ENCODE data around the gene DLD.
A peak's percentile ranks its signal among the peaks of the same experiment; 100 is the strongest.
"Not testable (repeated sequence)": the region's sequence is repeated elsewhere in the genome, so short reads cannot be mapped to it uniquely, and the experiment has no call there.

Gene DLD, protein sequence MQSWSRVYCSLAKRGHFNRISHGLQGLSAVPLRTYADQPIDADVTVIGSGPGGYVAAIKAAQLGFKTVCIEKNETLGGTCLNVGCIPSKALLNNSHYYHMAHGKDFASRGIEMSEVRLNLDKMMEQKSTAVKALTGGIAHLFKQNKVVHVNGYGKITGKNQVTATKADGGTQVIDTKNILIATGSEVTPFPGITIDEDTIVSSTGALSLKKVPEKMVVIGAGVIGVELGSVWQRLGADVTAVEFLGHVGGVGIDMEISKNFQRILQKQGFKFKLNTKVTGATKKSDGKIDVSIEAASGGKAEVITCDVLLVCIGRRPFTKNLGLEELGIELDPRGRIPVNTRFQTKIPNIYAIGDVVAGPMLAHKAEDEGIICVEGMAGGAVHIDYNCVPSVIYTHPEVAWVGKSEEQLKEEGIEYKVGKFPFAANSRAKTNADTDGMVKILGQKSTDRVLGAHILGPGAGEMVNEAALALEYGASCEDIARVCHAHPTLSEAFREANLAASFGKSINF

DNA sequence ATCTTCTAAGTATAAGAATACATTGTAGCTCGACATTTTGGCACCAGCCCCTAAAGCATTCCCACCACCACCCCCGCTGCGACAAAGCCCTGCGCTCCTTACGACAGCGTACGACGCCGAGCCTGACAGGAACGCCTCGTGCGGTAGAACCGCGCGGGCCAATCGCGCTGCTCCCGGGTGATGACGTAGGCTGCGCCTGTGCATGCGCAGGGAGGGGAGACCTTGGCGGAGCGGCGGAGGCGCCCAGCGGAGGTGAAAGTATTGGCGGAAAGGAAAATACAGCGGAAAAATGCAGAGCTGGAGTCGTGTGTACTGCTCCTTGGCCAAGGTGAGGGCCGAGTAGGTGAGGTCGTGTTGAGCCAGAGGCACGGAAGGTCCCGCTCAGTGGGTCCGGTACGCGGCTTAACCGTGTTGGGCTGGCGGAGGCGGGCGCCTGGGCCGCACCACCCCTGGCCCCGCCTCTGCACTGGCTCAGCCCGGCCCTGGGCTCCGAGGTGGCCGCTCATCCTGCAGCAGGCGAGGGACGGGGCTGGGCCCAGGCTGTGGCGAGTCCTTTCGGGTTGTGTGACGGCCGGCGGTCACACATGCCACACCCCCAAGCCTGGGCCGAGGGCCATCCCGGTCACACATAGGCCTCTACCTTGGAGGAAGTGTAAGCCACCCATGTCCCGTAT lies at the start of gene DLD:
TSS of gene DLD (plus strand) at position 222 of the 674 bp plus-strand sequence. CDS start at position 290, 68 bp downstream.
- DNase-seq, result peak; percentile 97

DNA sequence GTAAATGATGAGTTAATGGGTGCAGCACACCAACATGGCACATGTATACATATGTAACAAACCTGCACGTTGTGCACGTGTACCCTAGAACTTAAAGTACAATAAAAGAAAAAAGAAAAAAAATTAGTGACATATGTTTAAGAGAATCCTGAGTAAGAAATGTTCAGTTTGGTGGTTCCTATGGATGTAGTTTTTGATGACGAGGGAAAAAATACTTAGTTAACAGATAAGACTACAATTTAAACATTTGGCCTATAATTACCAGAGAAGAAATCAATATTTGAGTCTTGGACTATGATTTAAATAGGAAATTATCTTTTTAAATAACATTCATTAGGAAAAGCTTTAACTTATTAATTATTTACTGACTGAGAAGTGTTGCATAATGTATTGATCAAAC lies 48.8 kb upstream of the DLD start:
- no peak for DNase-seq

DNA sequence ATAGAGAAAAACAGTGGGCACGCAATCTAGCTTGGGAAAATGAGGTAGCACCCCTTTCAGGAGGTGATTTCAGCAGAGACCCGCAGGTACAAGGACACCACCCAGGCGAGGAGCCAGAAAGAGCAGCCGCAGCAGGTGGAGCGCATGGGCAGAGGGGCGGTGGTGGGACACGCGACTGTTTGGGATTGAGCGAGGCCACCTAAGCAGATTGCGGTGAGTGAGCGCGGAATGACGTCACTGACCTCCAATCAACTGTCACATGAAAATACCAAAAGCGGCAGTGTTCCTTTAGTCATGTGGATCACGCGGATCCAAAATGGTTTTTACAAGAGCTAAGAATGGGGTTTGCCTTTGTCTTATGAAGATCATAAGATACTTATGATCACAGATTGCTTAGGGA lies 47.8 kb upstream of the DLD start:
- DNase-seq, result no peak

DNA sequence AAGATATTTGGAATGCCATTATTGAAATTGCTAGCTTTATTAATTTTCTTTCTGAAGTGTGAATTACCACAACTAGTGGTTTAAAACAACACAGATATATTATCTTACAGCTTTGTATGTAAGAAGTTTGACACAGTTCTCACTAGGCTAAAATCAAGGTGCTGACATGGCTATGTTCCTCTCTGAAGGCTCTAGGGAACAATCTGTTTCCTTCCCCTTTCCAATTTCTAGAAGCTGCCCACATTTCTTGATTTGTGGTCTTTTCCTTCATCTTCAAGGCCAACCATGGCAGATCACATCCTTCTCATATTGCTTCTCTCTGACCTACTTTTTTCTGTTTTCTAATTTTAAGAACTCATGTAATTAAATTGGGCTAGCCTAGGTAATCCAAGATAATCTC lies 44.7 kb upstream of the DLD start:
- DNase-seq, result no peak

DNA sequence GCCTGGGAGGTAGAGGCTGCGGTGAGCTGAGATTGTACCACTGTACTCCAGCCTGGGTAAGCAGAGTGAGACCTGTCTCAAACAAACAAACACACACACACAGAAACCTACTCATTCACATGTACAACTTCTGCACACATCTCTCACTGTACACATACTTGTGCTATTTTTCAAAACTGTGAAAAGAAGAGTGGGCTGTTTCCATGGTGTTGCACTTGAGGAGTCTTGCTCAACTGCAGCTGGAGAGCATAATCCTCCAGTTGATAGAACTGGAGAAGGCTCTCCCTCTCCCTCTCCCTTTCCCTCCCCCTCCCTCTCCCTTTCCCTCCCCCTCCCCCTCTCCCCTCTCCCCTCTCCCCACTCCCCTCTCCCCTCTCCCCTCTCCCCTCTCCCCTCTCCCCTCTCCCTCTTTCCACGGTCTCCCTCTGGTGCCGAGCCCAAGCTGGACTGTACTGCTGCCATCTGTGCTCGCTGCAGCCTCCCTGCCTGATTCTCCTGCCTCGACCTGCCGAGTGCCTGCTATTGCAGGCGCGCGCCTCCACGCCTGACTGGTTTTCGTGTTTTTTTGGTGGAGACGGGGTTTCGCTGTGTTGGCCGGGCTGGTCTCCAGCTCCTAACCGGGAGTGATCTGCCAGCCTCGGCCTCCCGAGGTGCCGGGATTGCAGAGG lies 43.7 kb upstream of the DLD start:
- DNase-seq, result no peak

DNA sequence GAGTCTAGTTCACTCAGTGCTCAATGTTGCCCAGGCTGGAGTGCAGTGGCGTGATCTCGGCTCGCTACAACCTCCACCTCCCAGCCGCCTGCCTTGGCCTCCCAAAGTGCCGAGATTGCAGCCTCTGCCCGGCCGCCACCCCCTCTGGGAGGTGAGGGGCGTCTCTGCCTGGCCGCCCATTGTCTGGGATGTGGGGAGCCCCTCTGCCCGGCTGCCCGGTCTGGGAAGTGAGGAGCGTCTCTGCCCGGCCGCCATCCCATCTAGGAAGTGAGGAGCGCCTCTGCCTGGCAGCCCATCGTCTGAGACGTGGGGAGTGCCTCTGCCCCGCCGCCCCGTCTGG lies 43.2 kb upstream of the DLD start:
- DNase-seq, result not testable (repeated sequence)

DNA sequence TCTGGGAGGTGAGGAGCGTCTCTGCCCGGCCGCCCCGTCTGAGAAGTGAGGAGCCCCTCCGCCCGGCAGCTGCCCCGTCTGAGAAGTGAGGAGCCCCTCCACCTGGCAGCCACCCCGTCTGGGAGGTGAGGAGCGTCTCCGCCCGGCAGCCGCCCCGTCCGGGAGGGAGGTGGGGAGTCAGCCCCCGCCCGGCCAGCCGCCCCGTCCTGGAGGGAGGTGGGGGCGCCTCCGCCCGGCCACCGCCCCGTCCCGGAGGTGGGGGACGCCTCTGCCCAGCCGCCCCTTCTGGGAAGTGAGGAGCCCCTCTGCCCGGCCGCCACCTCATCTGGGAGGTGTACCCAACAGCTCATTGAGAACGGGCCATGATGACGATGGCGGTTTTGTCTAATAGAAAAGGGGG lies 42.8 kb upstream of the DLD start:
- DNase-seq, result not testable (repeated sequence)

DNA sequence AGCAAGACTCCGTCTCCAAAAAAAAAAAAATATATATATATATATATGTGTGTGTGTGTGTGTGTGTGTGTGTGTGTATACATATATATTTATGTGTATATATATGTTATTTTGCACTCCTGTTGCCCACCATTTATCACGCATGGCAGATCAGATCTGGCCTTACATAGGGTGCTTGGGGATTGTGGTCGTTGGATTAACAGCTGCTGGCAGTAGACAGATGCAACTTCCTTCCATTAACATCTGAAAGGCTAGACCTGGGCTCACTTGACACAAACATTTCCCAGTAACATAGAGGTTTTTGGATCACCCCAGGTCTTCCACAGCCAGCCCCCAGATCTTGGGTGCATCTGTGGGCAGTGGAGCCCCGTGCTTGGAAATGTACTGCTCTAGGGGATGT lies 40.8 kb upstream of the DLD start:
- DNase-seq, result no peak

DNA sequence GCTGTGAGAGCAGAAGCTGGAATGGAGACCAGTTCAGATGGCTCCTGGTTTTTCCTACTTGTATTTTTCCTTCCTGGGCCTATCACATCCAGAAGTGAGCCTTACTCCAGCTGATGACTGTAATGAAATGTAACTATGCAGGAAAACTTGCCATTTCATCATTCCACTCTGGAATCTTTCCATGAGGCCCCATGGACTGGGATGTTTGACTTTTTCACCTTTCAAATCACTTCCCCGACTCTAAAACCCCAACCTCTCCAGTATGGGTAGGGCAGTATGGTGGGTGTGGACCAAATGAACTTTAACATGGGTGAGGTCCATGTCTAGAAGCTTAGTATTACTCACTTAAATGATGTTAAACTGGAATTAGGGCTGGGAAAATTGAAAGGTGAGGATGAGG lies 40.3 kb upstream of the DLD start:
- DNase-seq, result no peak

DNA sequence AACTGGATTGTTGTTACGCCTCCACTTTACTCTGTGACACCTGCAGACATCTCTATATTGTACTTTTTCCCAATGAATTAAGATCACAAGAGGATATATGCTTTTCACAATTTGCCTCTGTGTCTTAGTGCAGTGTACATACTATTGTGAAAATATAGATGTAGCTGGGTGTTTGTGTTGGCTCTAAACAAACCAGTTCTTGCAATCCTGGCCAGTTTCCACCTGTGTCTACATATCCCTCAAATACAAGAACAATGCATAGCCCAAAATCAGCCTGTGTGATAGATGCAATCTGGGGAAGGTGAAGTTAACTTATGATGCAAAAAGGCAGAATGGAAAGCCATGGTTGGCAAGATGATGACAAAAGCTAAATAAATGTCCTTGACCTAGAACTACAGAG lies 36.5 kb upstream of the DLD start:
- no peak for DNase-seq

DNA sequence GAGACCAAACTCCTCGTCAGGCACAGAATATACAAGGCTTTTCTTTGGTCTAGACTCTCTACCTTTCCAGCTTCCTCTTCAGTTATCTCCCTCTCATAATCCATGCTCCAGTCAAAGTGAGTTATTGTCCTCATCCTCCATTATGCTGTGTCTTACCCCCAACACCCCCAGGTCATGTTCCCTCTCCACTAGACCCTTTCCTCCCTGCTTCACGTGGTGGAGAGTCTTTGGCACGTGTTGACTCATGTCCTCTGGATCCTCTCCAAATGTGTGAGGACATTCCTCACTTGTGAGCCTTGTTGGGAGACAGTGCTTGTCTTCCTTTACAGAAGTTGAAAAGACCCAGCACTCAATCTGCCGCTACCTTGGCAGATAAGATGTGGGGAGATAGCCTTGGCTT lies 36.0 kb upstream of the DLD start:
- DNase-seq, result no peak

DNA sequence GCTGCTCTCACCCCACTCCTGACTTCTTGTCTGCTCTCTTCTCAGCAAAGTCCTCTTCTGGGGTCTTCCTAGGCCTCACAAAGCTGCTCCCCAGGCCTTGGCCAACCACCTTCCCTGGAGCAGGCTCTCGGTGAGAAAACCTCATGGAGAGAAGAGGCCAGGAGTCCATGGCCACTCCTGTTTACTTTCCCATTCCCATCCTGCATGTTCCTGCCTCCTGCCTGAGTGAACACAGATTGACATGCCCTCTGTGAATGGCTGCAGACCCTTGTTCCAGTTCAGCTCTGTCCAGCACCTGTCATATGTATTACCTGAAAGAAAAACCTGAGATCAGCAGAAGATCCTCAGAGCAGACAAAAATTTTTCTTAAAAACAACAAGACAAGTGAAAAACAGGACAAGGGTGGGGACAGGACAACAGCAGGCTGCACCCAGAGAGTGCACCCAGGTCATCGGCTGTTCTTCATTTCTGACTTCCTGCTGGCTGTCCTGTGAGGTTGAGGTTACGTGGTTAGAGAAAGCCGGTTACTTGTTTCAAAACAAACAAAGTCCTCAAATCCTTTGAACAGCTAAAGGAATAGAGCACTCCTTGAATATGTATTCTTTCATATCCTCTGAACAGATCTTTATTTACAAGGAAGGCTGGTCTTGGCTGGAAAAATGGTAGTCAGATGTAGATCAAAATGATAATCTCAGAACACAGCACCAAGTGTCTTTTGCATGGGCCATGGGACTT lies 34.0 kb upstream of the DLD start:
- DNase-seq, result no peak

DNA sequence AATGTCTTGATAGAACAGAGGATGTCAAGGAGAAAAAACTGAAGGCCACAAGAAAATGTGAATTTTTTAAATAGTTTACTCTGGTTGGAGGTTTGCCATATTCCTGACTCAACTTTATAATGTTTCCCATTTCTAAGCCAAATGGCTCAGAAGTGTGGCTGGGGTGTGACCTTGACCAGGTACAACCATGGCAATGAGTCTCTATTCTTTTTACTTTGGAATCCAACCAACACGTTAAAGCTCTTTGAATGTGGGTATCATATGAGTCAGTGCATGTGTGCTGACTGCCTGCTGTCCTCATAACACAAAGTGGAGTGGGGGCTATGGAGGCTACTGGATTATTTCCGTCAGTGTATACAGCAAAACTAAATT lies 33.5 kb upstream of the DLD start:
- no peak for DNase-seq

DNA sequence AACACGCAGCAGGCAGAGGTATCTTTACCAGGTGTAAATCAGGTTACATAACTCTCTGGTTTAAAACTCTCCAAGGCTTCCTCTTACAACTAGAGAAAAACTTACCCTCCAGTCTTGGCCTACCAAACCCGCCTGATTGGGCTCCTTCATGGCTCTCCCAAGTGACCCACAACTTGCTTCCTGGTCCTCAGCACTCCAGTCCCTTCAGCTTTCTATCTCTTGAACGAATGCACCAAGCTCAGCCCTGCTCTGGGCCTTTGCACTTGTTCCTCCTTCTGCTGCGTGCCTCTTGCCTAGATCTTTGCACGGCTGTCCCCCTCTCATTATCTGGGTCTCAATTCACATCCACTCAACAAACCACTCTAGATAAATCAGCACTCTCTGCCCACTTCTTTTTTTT lies 32.7 kb upstream of the DLD start:
- no peak for DNase-seq

DNA sequence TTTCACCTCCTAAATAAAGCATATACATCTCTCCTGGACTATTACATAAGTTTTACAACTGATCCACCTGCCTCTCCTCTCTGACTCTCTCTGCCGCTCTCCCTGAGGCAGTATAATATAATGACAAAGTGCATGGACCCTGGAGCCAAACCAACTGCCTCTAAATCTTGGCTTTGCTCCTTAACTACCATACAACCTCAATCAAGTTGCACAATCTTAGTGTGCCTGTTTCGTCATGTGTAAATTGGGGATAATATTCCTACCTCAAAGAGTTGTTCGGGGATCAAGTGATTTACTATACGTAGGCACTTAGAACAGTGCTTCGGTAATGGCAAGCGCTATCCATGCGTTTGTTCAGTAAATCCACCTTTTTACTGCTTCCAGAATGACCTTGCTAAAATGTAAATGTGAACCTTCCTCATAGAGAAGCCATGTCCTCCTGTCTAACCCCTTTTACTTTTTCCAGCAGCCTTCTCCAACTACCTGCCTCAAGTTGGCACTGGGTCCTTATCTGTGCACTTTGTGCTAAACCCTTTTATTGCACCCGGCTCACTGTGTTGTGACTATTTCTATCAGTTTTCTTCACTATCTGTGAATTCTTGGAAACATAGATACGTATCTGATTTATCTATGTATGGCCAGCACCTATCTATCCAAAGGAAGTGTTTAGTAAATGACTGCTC lies 30.6 kb upstream of the DLD start:
- no peak for DNase-seq

DNA sequence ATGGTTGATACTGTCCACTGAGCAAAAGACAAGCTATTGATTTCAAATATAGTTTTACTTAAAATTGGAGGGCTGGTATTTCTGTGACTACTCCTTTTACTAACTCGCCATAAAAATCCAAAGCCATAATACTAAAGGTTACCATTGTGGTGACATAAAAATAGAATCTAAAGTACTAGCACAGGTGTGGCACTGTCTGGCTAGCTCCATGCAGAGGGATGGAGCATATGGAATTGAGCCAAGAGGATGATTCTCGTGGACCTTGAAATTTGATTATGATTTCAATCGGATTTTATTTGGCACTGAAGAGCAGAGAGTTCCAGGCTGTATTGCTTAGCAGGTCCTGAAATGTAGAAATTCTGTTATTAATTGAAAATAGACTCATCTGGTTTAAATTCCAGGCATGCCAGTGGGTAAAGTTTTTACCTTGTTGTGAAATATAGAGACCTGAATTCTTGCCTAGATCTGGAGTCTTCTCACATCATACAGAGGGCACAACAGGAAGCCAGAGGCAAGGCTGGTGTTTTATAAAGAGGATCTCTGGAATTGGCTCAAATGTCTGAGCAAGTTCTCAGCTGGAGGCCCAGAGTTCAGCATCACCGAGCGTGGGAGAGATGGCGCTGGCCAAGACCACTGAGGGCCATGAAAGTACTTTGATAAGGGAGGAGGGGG lies 29.9 kb upstream of the DLD start:
- no peak for DNase-seq

DNA sequence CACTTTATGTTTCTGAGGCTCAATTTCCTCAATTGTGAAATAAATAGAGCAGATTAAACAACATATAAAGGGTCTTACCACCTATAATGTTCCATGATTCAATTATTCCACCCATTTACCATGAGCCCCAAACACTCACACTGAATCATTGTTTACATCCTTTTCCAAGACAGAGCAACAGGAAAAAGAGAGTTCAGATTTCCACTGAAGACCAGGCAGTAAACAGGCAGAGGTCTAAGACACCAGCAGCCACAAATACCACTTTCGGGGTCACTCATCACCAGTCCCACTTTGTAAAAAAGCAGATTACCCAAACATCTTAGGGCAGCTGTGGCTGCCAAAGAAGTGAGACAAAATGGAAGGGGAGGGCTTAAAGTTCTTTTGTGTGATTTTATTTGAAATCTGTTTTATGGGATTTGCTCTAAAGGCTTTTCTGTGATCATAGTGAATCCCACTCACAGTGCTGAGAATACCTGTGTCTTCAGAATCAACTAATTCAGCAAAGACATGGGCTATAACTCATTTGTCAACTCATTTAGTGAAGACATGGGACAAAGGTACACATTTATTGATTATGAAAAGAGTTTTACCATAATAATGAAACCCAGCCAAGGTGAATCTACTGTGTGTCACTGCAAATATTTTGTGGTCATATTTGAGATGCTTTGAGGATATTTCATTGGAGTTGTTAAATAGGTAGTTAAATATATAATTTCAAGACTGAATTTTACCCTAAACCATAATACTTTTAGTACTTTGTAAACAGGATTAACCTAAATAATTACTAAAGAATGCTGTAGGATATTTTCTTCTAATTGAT lies 24.8 kb upstream of the DLD start:
- DNase-seq, result no peak

DNA sequence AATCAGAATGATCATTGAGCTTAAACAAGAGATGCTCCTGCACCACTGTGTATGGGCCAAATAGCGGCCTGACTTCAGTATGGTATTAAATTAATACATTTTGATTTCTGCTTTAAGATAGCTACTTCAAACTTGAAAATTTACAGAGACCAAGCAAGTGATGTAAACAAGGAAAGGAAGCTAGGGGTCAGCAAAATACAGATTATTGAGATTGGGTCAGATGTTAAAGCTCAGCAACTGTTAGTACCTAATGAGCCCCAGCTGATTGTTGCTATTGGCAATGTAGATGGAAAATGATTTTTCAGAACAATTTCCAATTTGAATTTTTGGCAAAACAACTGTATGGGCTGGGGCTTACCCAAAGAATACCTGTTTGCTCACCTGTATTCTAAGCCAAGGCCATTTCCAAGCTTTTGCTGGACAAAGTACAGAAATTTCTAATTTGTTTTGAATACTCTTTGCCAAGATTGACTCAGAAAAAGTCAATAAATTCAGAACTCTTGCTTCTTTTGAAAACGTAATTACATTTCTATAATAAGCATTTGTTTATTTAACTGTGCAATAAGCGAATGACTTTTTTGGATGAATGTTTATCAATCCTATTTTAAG lies 23.0 kb upstream of the DLD start:
- no peak for DNase-seq

DNA sequence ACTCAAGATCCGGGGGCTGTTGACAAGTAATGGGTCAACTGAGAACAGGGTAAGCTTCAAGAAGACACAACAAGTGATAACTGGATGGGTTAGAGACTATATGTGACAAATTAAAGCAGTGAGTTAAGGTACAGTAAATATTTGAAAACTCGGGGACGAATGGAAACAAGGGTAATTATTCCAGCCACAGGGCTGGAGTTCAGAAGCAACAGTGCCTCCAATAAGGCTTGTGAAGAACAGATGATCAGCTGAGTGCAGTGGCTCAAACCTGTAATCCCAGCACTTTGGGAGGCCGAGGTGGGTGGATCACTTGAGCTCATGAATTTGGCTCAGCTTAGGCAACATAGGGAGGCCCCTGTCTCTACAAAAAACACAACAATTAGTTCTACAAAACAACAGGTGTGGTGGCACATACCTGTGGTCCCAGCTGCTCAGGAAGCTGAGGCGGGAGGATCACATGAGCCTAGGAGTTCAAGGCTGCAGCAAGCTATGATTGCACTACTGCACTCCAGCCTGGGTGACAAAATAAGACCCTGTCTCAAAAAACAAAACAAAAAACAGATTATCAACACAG lies 20.5 kb upstream of the DLD start:
- no peak for DNase-seq

DNA sequence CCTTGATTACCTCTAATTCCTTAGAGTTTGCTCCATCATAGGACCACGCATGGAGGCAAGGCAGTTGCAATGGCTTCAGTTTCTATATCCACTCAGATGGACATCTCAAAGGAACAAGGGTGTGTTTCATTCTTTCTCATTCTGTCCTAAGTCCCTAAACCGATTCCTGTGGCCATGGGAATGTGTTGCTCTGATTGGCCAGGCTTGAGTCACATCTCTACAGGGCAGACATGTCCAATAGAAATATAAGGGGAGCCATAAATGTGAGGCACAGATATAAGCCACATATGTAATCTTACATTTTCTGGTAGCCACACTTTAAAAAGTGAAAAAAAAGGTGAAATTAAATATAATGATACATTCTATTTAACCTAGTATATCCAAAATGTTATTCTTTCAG lies 16.9 kb upstream of the DLD start:
- DNase-seq, result no peak

Data from hematopoietic multipotent progenitor cell treated with erythropoietin and hydrocortisone succinate and interleukin-3 and kit ligand, for 6 days (in vitro differentiated cells).